Neural progenitor cell (in vitro differentiated cells): Measurements from ENCODE around the gene ZNF593OS. TPM values are rescaled to one million over a fixed set of nuclear protein-coding genes. Genes with fewer than 3 reads are reported as not detected.

Experiments used
- DNase-seq: peaks from one replicate; pipeline ENCODE4 v3.0.0-alpha.2; 2016; ENCODE audit warnings: low spot score
- H2AFZ ChIP-seq: fragments of 200-600 bp; sonication (generic); replicated peaks from 2 replicates; pipeline ENCODE4 v1.6.1; 2016; ENCODE audit warnings: antibody characterized with exemption
- H3F3A ChIP-seq: fragments of 200-600 bp; sonication (generic); 2 replicates; pipeline ENCODE4 v1.6.1; 2016; ENCODE audit warnings: antibody characterized with exemption, low read depth
- H3K27ac ChIP-seq: fragments of 200-600 bp; sonication (generic); 2 replicates; pipeline ENCODE4 v1.5.1; 2016; ENCODE audit warnings: mild to moderate bottlenecking
- H3K27me3 ChIP-seq: fragments of 200-600 bp; sonication (generic); 2 replicates; pipeline ENCODE4 v1.6.1; 2016; ENCODE audit warnings: mild to moderate bottlenecking, moderate library complexity
- H3K36me3 ChIP-seq: fragments of 200-600 bp; sonication (generic); 2 replicates; pipeline ENCODE4 v1.5.1; 2016
- H3K4me1 ChIP-seq: fragments of 200-600 bp; sonication (generic); 2 replicates; pipeline ENCODE4 v1.6.1; 2016; ENCODE audit warnings: mixed run types
- H3K4me2 ChIP-seq: fragments of 200-600 bp; sonication (generic); 2 replicates; pipeline ENCODE4 v1.6.1; 2016
- H3K4me3 ChIP-seq: fragments of 200-600 bp; sonication (generic); 2 replicates; pipeline ENCODE4 v1.5.1; 2016
- H3K79me2 ChIP-seq: fragments of 200-600 bp; sonication (generic); 2 replicates; pipeline ENCODE4 v1.6.1; 2016; ENCODE audit warnings: low read depth
- H3K9ac ChIP-seq: fragments of 200-600 bp; sonication (generic); 2 replicates; pipeline ENCODE4 v1.6.1; 2016
- H3K9me3 ChIP-seq: fragments of 200-600 bp; sonication (generic); 2 replicates; pipeline ENCODE4 v1.5.1; 2016; ENCODE audit warnings: low read depth
- H4K20me1 ChIP-seq: fragments of 200-600 bp; sonication (generic); 2 replicates; pipeline ENCODE4 v1.6.1; 2016; ENCODE audit warnings: low read depth
- H3K27ac Mint-ChIP-seq: 3 replicates; pipeline ENCODE4 v1.8.0; 2021; ENCODE audit warnings: mixed read lengths
- H3K27me3 Mint-ChIP-seq: 2 replicates; pipeline ENCODE4 v1.8.0; 2022; ENCODE audit warnings: low read depth, mild to moderate bottlenecking, inconsistent platforms, moderate library complexity, mixed read lengths; ENCODE audit not compliant: insufficient read depth
- H3K36me3 Mint-ChIP-seq: 3 replicates; pipeline ENCODE4 v1.8.0; 2021; ENCODE audit warnings: mixed read lengths
- H3K4me1 Mint-ChIP-seq: 3 replicates; pipeline ENCODE4 v1.8.0; 2021; ENCODE audit warnings: mixed read lengths
- H3K4me3 Mint-ChIP-seq: 3 replicates; pipeline ENCODE4 v1.8.0; 2021; ENCODE audit warnings: mild to moderate bottlenecking, moderate library complexity, mixed read lengths
- H3K9me3 Mint-ChIP-seq: 3 replicates; pipeline ENCODE4 v1.8.0; 2020; ENCODE audit warnings: mixed read lengths
- EZH2 ChIP-seq: fragments of 200-600 bp; sonication (generic); IDR thresholded peaks from 2 replicates; pipeline ENCODE4 v1.6.1; 2017; ENCODE audit warnings: antibody characterized with exemption, mild to moderate bottlenecking, moderate library complexity
- EZH2phosphoT487 ChIP-seq: fragments of 200-600 bp; sonication (generic); IDR thresholded peaks from 2 replicates; pipeline ENCODE4 v1.6.1; 2017; ENCODE audit warnings: antibody characterized with exemption
- total RNA-seq: library from RNA; depleted of rRNA; stranded (reverse); fragments of >200 nt; gene quantifications from 2 replicates; pipeline ENCODE4 v1.2.3, GENCODE V29; 2015; ENCODE audit warnings: low replicate concordance
- TF ChIP-seq, protein P1 (sequence below): fragments of 200-600 bp; sonication (generic); IDR thresholded peaks from 2 replicates; pipeline ENCODE4 v1.5.1; 2017; ENCODE audit warnings: antibody characterized with exemption, mild to moderate bottlenecking

The ZNF593OS gene
- total RNA-seq, 1 donor from 2014 or later = 0.67 TPM

DNA sequence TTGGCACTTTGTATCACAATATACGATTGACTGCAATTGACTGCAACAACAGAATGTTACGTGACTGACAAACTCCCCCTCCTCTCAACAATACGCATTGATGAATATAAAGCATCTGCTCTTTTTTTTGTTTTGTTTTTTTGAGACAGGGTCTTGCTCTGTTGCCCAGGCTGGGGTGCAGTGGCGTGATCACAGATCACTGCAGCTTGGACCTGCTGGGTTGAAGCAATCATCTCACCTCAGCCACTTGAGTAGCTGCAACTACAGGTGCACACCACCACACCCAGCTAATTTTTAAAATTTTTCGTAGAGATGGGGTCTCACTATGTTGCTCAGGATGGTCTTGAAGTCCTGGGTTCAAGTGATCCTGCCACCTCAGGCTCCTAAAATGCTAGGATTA lies 41.1 kb upstream of the ZNF593OS start:
- Mint-ChIP-seq H3K9me3 (no peaks in the 10 kb centered on the region), H3K27ac (no peak overlapping the region), H3K36me3 (no peaks in the 10 kb centered on the region), H3K4me3 (no peak overlapping the region), H3K27me3 (no peaks in the 10 kb centered on the region), H3K4me1 (peaks cover 13% of the 10 kb centered on the region)
- Histone ChIP-seq H3K27me3 (no peaks in the 10 kb centered on the region), H3K27ac (no peak overlapping the region), H3K4me2 (no peak overlapping the region), H3K79me2 (no peaks in the 10 kb centered on the region), H2AFZ (no peak overlapping the region), H4K20me1 (no peaks in the 10 kb centered on the region), H3K9ac (no peak overlapping the region), H3K4me3 (no peak overlapping the region), H3K9me3 (no peaks in the 10 kb centered on the region), H3K36me3 (no peaks in the 10 kb centered on the region), H3F3A (no peaks in the 10 kb centered on the region), H3K4me1 (no peaks in the 10 kb centered on the region)
- DNase-seq = no peak
- TF ChIP-seq EZH2 (no peak), EZH2phosphoT487 (no peak)
- TF ChIP-seq, protein P1, sequence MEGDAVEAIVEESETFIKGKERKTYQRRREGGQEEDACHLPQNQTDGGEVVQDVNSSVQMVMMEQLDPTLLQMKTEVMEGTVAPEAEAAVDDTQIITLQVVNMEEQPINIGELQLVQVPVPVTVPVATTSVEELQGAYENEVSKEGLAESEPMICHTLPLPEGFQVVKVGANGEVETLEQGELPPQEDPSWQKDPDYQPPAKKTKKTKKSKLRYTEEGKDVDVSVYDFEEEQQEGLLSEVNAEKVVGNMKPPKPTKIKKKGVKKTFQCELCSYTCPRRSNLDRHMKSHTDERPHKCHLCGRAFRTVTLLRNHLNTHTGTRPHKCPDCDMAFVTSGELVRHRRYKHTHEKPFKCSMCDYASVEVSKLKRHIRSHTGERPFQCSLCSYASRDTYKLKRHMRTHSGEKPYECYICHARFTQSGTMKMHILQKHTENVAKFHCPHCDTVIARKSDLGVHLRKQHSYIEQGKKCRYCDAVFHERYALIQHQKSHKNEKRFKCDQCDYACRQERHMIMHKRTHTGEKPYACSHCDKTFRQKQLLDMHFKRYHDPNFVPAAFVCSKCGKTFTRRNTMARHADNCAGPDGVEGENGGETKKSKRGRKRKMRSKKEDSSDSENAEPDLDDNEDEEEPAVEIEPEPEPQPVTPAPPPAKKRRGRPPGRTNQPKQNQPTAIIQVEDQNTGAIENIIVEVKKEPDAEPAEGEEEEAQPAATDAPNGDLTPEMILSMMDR = no peak

DNA sequence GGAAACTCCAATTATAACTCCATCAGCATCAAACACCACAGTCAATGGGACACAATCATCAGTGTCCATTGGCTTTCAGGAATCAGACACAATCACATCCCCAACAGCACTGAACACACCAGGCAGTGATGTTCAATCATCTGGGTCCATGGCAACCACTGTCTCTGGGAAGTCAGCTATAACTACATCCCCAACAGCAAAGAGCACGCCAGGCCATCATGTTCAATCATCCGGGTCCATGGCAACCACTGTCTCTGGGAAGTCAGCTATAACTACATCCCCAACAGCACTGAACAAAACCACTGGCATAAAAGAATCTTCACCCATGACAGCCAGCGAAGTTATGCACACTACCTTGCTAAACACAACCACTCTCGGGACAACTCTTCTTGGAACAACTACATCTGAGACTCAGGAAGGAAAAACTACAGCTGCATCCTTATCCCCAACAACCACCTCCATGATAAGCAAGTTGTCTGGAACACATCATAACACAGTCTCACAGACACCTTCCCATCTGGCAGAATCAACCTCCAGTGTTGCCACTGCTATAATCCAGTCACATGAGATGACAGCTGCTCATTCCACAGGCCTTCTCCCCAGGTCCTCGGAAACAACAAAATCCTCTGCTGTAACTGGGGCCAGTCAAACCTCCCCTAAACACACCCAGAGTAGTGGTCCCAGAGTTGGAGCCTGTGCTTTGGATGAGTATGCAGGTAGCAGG lies 38.7 kb upstream of the ZNF593OS start:
- Mint-ChIP-seq H3K27me3 (peaks cover 2% of the 10 kb centered on the region), H3K4me3 (no peak overlapping the region), H3K4me1 (peaks cover 13% of the 10 kb centered on the region), H3K36me3 (no peaks in the 10 kb centered on the region), H3K27ac (no peak overlapping the region), H3K9me3 (no peaks in the 10 kb centered on the region)
- Histone ChIP-seq H3K27me3 (no peaks in the 10 kb centered on the region), H3K36me3 (no peaks in the 10 kb centered on the region), H3K9ac (no peak overlapping the region), H4K20me1 (no peaks in the 10 kb centered on the region), H3K27ac (no peak overlapping the region), H3F3A (no peaks in the 10 kb centered on the region), H3K9me3 (no peaks in the 10 kb centered on the region), H3K4me3 (no peak overlapping the region), H2AFZ (no peak overlapping the region), H3K79me2 (no peaks in the 10 kb centered on the region), H3K4me2 (no peak overlapping the region), H3K4me1 (no peaks in the 10 kb centered on the region)
- no peak for DNase-seq
- no peak for TF ChIP-seq EZH2phosphoT487

DNA sequence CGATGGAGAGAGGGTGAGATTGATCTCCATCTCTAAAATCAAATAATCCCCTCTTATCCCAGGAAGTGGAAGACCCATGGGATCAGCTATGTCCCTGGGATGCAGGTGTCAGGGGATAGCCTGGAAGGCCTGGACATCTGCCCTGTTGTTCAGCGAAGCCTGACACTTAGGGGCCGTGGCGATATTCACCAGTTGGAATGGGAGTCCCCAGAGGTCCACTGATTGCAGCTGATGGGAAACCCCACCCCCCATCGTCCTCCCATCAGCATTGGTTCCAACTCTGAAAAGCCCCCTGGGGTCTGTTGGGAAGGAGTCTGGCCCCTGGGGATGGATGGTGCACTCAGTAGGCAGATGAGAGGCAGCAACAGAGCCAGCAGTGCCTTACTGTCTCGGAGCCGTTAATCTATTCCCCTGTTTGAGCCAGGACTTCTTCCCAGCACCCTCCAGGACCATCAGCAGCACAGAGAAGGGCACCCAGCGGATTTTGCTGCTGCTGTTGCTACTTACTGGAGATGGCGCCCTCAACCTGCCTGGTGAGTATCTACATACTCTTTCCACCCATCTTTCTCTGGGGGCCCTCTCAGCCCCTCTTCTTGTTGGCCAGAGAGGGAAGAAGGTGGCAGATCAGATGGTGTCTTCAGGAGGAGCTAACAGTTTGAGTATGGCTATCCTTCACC lies 32.1 kb upstream of the ZNF593OS start:
- no peaks in the 10 kb centered on the region for H3K36me3 Mint-ChIP-seq
- H3K9me3 Mint-ChIP-seq = no peaks in the 10 kb centered on the region
- Histone ChIP-seq H3K9me3 (no peaks in the 10 kb centered on the region), H3K27ac (no peak overlapping the region), H3K79me2 (no peaks in the 10 kb centered on the region), H2AFZ (peak overlapping the region; percentile 72), H4K20me1 (no peaks in the 10 kb centered on the region), H3K4me3 (no peak overlapping the region), H3K4me2 (no peak overlapping the region), H3F3A (no peaks in the 10 kb centered on the region), H3K9ac (no peak overlapping the region), H3K4me1 (peaks cover 4% of the 10 kb centered on the region), H3K27me3 (no peaks in the 10 kb centered on the region), H3K36me3 (no peaks in the 10 kb centered on the region)
- DNase-seq = no peak
- no peak overlapping the region for H3K27ac Mint-ChIP-seq
- no peak overlapping the region for H3K4me3 Mint-ChIP-seq
- peaks cover 4% of the 10 kb centered on the region for H3K27me3 Mint-ChIP-seq
- H3K4me1 Mint-ChIP-seq = peaks cover 12% of the 10 kb centered on the region
- TF ChIP-seq EZH2 (no peak), EZH2phosphoT487 (no peak)
- TF ChIP-seq, protein P1 = no peak

DNA sequence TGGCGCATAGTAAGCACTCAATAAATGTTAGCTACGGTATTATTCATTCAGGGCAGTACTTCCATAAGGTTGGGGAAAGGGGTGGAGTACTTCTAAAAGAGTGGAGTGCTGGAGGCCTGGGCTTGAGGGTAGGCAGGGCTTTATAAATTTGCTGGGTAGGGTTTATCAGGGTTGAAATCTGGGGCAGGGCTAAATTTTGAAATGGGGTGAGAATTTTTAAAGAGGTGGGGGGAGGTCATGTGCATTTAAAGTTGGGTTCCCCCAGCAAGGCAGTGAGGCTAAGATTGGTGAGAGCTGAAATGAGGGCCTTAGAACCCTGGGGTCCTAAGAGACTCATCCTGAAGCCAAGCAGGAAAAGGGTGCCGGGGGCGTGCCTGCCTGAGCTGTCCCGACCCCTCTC lies 28.8 kb upstream of the ZNF593OS start:
- Mint-ChIP-seq H3K36me3 (no peaks in the 10 kb centered on the region), H3K4me1 (peaks cover 12% of the 10 kb centered on the region), H3K9me3 (no peaks in the 10 kb centered on the region), H3K4me3 (no peak overlapping the region), H3K27me3 (peaks cover 9% of the 10 kb centered on the region), H3K27ac (no peak overlapping the region)
- H3K9me3 ChIP-seq = no peaks in the 10 kb centered on the region
- H3K27ac ChIP-seq = no peak overlapping the region
- H3K36me3 ChIP-seq = no peaks in the 10 kb centered on the region
- no peaks in the 10 kb centered on the region for H3K27me3 ChIP-seq
- H4K20me1 ChIP-seq = no peaks in the 10 kb centered on the region
- H3K9ac ChIP-seq = no peak overlapping the region
- DNase-seq = no peak
- no peak overlapping the region for H3K4me3 ChIP-seq
- no peaks in the 10 kb centered on the region for H3K79me2 ChIP-seq
- H3K4me2 ChIP-seq = no peak overlapping the region
- peak overlapping the region; percentile 46 for H2AFZ ChIP-seq
- no peak for TF ChIP-seq EZH2phosphoT487
- TF ChIP-seq, protein P1 = no peak
- TF ChIP-seq EZH2 = no peak
- no peaks in the 10 kb centered on the region for H3F3A ChIP-seq
- peaks cover 4% of the 10 kb centered on the region for H3K4me1 ChIP-seq
